ENCODE data around the gene TRAPPC8. TPM values are rescaled to one million over a fixed set of nuclear protein-coding genes. Genes with fewer than 3 reads are reported as not detected.
"Not testable (repeated sequence)": the region's sequence is repeated elsewhere in the genome, so short reads cannot be mapped to it uniquely, and the experiment has no call there.

Gene TRAPPC8
- polyA plus RNA-seq, 3 donors, result 7.7 to 18.4 (median 13.2) TPM

DNA sequence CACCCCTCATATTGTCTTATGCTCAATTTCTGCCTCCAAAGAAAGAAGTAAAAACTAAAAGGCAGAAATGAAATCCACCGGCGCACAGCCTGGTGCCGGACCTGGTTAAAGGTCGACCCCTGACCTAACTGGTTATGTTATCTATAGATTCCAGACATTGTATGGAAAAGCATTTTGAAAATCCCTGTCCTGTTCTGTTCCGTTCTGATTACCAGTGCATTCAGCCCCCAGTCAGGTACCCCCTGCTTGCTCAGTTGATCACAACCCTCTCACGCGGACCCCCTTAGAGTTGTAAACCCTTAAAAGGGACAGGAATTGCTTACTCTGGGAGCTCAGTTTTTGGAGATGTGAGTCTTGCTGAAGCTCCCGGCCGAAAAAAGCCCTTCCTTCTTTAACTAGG lies 5.4 kb upstream of the TRAPPC8 start:
- WGBS, 3 donors, result 93 to 95% (median 93%) methylated on average over 9 of the region's 9 CpGs
- not testable (repeated sequence) for H3K27ac ChIP-seq (ENCODE audit: low read depth, low read length)

DNA sequence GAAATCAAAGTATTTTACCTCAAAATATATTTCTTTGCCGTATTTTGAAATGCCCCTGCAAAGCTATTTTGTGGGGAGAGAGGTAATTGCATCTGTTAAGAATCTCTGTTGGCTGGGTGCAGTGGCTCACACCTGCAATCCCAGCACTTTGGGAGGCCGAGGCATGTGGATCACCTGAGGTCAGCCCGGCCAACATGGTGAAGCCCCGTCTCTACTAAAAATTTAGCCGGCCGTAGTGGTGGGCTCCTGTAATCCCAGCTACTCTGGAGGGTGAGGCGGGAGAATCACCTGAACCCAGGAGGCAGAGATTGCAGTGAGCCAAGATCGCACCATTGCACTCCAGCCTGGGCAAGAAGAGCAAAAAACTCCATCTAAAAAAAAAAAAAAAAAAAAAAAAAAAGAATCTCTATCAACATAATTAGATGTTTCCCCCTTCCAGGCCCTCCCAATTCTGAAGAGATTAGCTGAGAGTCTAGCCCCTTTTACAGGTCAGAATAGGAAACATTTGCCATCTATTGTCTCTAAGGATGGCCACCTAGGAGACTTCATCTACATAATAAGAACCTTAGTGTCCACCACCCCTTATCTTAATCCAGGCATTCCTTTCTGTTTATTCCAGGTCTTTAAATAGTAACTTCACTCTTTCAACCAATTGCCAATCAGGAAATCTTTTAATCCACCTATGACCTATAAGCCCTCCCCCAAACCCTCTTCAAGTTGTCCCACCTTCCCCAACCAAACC lies 3.5 kb upstream of the TRAPPC8 start:
- H3K27ac ChIP-seq (ENCODE audit: low read depth, low read length), result no peak overlapping the region
- WGBS, 3 donors, result 93 to 96% (median 96%) methylated on average over 8 of the region's 8 CpGs

DNA sequence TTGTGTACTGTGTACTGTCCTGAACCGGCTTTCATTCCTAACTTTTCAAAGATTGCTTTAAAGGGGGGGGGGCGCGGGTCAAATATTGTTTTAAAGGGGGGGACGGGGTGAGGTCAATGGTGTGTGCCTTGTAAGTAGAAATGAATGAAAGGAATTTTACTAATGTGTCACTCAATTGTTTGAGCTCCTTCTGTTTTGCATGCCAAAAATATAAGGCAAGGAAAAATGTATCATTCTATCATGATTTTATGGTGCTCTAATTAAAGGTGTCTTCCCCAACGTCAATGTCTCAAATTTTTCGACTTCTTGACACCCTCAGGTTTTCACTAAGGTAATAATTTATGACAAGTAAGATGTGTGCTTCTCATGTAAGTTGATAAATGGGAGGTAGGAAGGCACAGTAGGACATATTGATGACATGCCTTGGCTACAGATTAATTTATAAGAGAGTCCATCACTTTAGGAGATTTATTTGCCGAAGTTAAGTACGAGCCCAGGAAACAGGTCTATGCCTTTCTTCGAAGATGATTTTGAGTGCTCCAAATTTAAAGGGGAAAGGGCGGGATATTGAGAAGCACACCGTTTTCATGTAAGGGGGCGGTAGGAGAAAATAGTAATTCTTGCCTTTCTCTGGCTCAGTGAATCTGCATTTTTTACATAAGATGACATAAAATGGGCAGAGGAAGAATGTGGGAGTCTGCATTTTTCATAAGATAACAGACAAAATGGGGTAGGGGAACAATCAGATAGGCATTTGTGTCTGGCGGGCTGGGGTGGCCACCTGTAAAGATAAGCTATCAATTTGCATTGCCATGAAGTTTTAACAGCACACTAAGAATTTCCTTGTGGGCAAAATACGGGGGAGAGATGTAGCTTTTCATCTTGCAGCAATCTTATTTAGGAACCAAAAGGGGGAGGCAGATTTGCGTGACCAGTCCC lies 1.2 kb upstream of the TRAPPC8 start:
- H3K27ac ChIP-seq (ENCODE audit: low read depth, low read length), result no peak overlapping the region
- 11 to 14% (median 12%) methylated on average over 15 of the region's 15 CpGs for WGBS, 3 donors

DNA sequence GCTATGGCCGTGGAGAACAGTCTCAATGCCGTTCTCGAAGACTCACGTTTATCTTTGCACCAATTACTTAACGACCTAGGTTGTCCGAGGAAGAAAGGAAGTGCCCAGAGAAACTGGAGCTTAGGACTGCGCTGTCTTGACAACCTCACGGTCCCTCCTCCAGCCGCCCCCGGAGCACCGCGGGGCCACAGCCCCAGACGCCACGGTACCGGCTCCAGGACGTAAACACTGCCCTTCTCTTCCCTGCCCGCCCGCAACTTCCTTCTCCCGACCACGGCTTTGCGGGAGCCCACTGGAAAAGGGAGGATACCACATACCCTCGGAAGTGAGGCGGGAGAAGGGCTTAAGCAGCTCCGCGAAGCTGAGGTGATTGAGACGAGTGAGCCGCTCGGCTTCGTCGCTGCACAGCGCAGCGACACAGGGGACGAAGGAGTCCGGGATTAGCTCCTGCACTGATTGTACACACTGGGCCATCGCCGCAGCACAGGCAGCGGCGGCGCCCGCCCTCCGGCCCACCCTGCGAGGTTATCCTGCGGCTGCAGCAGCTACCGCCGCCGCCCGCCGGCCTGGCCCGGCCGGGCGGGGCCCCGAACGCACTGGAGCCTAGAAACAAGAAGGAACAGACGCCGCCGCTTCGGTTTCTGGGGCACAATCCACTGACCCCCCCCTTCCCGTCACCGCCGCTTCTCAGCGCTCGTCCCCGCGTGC lies 483 bp downstream of the TRAPPC8 start:
- no peak overlapping the region for H3K27ac ChIP-seq (ENCODE audit: low read depth, low read length)
- 0% methylated on average over 61 to 64 of the region's 64 CpGs for WGBS, 3 donors

DNA sequence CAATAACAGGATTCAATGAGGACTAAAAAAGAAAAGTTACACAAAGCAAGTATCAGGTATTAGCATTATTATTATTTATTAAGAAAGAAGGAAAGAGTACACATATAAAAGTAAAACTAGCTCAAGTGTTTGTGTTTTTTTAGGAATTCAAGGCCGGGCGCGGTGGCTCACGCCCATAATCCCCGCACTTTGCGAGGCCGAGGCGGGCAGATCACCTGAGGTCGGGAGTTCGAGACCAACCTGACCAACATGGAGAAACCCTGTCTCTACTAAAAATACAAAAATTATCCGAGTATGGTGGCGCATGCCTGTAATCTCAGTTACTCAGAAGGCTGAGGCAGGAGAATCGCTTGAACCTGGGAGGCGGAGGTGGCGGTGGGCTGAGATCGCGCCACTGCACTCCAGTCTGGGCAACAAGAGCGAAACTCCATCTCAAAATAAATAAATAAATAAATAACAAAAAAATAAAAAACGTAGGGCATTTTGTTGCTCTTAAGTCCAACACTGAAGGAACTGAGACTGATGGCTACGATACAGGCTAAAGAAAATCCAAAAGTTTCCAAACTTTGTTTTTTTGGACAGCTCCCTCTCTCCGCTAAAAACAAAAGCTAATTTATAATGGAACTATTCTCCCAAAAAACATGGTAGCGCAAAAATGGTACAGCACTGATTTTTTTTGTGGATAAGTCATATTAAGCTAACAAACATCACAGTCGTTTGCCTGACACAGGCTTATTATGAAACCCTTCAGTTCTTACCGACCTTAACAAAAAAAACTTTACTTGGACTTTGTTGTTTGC lies 1.7 kb downstream of the TRAPPC8 start:
- no peak overlapping the region for H3K27ac ChIP-seq (ENCODE audit: low read depth, low read length)
- WGBS, 3 donors, result 82 to 89% (median 86%) methylated on average over 24 of the region's 24 CpGs

DNA sequence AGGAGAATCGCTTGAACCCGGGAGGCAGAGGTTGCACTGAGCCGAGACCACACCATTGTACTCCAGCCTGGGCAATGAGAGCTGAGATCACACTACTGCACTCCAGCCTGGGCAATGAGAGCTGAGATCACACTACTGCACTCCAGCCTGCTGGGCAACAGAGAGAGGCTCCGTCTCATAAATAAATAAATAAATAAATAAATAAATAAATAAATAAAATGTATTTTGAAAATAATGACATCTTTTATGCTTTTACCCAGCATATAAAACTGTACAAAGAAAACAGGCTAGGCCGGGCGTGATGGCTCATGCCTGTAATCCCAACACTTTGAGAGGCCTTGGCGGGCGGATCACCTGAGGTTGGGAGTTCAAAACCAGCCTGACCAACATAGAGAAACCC lies 8.2 kb downstream of the TRAPPC8 start:
- 93 to 98% (median 98%) methylated on average over 8 of the region's 8 CpGs for WGBS, 3 donors
- not testable (repeated sequence) for H3K27ac ChIP-seq (ENCODE audit: low read depth, low read length)

DNA sequence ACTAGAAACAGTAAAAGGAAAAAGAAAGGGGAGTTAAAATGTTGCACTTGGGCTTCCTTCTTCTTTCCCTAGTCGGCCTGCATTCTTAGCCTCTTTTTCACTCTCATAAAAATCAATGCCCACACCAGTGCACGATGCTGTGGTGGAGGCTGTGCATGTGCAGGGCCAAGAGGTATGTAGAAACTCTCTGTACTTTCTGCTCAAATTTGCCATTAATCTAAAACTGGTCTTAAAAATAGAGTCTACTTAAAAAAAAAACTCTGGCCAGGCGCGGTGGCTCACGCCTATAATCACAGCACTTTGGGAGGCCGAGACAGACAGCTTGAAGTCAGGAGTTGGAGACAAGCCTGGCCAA lies 11.1 kb downstream of the TRAPPC8 start:
- 69 to 89% (median 88%) methylated on average over 6 of the region's 6 CpGs for WGBS, 3 donors
- H3K27ac ChIP-seq (ENCODE audit: low read depth, low read length), result no peak overlapping the region

DNA sequence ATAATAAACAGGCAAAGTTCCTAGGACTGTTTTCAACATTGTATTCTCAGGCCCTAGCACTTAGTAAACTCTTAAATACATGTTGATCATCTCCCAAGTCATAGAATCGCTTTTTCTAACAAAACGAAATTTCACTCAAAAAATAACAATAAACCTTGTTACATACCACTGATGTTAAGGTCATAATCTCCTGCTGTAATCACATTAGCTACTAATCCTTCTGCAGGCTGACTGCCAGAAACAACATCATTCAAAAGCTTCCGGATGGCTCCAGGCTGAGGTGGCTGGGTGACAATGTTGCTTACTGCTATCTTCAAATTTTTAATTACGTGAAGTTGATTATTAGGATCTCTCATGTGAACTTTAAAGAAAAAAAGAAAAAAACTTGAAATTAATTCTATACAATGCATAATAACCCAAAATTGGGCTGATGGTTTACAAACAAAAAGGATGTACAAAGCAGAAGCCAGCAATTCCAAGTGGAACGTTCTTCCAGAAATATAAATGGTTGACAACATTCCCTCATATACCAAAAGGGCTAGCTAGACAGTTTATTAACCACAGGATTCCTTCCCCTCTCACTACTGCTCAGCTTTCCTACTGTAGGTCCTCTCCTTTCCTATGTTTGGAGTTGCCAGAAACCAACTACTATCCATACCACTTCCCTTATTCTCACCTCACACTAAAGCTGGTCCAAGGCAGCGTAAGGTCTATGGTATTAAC lies 11.6 kb downstream of the TRAPPC8 start:
- WGBS, 3 donors, result 57 to 79% (median 77%) methylated on average over 6 of the region's 6 CpGs
- H3K27ac ChIP-seq (ENCODE audit: low read depth, low read length), result no peak overlapping the region

DNA sequence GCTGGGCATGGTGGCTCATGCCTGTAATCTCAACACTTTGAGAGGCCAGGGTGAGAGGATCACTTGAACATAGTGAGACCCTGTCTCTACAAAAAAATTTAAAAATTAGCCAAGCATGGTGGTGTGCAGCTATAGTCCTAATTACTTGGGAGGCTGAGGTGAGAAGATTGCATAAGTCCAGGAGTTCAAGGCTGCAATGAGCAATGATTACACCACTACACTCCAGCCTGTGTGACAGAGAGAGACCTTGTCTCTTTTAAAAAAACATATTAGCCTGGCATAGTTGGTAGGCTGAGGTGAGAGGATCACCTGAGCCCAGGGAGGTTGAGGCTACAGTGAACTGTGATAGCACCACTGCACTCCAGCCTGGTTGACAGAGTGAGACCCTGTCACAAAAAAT lies 13.7 kb downstream of the TRAPPC8 start:
- no peak overlapping the region for H3K27ac ChIP-seq (ENCODE audit: low read depth, low read length)

DNA sequence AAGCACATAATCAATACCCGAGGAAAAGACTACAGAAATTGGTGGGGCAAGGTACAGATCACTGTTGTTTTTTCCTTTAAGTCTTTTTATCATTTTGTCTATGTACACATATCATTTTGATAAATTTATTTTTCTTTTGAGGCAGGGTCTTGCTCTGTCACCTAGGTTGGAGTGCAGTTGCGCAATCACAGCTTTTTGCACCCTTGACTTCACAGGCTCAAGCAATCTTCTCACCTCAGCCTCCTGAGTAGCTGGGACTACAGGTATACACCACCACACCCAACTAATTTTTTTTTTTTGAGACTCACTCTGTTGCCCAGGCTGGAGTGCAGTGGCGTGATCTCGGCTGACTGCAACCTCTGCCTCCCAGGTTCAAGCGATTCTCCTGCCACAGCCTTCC lies 15.9 kb downstream of the TRAPPC8 start:
- WGBS, 3 donors, result 93 to 99% (median 98%) methylated on average over 5 of the region's 5 CpGs
- H3K27ac ChIP-seq (ENCODE audit: low read depth, low read length), result not testable (repeated sequence)

DNA sequence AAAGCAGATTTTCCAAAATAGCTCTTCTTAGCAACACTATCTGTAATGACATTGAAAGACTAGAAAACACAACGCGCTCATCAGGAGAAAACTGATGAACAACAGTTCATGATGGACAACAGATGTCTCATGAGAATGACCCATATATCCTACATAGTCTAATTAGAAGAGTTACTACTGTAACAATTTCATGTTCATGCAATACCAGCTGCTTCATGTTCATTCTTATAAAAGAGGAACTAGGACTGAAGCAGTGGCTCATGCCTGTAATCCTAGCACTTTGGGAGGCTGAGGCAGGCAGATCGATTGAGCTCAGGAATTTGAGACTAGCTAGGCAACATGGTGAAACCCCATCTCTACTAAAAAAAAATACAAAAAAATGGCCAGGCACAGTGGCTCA lies 22.7 kb downstream of the TRAPPC8 start:
- H3K27ac ChIP-seq (ENCODE audit: low read depth, low read length), result no peak overlapping the region
- 94 to 97% (median 96%) methylated on average over 3 of the region's 3 CpGs for WGBS, 3 donors

DNA sequence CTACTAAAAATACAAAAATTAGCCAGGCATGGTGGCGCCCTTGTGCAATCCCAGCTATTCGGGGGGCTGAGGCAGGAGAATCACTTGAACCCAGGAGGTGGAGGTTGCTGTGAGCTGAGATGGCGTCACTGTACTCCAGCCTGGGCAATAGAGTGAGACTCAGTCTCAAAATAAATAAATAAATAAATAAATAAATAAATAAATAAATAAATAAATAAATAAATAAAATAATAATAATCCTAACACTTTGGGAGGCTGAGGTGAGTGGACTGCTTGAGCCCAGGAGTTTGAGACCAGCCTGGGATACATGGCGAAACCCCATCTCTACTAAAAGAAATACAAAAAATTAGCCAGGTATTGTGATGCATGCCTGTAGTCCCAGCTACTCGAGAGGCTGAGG lies 23.6 kb downstream of the TRAPPC8 start:
- WGBS, 3 donors, result 96 to 98% (median 98%) methylated on average over 5 of the region's 5 CpGs

DNA sequence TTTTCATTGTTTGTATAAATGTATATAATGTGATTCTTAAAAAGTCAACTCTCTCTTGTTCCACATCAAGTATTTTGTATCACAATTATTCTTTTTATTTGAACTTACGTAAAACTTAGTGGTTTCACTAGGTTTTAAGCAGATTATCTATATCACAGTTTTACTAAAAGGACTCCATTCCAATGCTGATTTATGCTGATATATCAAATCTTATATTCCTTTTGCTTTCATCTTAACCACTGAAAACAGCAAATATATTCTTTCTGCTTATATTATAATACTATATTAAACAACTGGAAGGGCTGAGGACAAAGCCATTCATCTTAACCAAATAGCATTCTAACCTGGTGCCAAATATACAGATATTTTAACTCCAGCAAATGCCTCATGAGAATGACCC lies 24.2 kb downstream of the TRAPPC8 start:
- 98 to 100% (median 100%) methylated on average over 1 of the region's 1 CpG for WGBS, 3 donors

More for the DNA sequence above, 23.6 kb downstream of the TRAPPC8 start:
- H3K27ac ChIP-seq (ENCODE audit: low read depth, low read length), result not testable (repeated sequence)

DNA sequence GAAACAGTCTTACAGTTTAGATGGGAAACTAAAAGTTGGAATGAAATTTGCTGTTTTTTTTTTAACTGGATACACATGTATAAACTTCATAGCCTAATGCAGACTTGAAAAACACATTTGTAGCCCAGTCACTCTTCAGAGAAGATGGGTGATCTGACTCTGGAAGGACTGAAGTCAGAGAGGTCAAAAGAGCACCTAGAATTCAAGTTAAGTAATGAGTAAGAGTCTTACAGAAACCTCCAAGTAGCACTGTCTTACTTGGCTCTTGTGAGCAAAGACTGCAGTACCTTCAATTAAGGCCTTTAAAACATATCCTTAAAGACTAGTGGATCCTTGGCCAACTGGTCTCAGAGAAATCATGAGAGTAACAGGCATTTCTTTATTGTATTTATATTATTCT lies 41.9 kb downstream of the TRAPPC8 start:
- no peak overlapping the region for H3K27ac ChIP-seq (ENCODE audit: low read depth, low read length)

More for the DNA sequence above, 24.2 kb downstream of the TRAPPC8 start:
- no peak overlapping the region for H3K27ac ChIP-seq (ENCODE audit: low read depth, low read length)

DNA sequence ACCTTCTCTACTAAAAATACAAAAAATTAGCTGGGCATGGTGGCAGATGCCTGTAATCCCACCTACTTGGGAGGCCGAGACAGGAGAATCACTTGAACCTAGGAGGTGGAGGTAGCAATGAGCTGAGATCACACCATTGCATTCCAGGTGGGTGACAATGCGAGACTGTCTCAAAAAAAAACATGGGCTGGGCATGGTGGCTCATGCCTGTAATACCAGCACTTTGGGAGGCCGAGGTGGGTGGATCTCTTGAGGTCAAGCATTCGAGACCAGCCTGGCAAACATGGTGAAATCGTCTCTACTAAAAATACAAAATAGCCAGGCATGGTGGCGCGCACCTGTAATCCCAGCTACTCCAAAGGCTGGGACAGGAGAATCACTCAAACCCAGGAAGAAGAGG lies 43.2 kb downstream of the TRAPPC8 start:
- 93 to 98% (median 97%) methylated on average over 7 of the region's 7 CpGs for WGBS, 3 donors
- H3K27ac ChIP-seq (ENCODE audit: low read depth, low read length), result not testable (repeated sequence)

DNA sequence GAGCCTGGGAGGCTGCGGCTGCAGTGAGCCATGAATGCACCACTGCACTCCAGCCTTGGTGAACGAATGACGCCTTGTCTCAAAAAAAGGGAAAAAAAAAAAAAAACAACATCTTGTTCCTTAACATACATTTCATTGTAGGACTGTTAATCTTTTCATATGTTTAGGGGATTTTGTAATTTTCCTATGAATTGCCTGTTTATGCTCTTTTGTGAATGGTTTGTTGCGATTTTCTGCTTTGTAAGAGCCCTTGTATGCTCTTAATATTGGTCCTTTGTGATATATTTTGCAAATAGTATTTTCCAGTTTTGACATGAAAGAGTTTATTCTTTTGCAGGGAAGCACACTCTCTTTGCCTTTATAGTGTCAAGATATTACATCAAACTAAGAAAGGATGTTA lies 50.0 kb downstream of the TRAPPC8 start:
- 97 to 98% (median 97%) methylated on average over 4 of the region's 4 CpGs for WGBS, 3 donors
- no peak overlapping the region for H3K27ac ChIP-seq (ENCODE audit: low read depth, low read length)

DNA sequence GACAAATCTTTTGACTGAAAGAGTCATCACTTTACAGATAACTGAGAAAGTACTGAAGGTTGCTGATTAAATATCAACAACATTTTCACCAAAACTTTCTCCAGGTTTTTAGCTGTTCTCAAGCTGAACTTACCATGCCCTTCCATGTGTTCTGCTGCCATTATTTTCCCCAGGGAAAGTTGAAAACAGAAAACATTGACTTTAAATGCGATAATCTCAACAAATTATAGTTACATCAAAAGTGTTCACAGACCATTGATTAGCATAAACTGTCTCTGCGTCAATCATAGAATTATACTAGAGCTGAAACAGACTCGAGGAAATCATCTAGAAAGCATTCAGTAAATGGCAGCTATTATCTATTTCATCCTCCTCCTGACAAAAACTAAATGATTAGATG lies 51.4 kb downstream of the TRAPPC8 start:
- no peak overlapping the region for H3K27ac ChIP-seq (ENCODE audit: low read depth, low read length)
- WGBS, 3 donors, result 93 to 97% (median 97%) methylated on average over 3 of the region's 3 CpGs

DNA sequence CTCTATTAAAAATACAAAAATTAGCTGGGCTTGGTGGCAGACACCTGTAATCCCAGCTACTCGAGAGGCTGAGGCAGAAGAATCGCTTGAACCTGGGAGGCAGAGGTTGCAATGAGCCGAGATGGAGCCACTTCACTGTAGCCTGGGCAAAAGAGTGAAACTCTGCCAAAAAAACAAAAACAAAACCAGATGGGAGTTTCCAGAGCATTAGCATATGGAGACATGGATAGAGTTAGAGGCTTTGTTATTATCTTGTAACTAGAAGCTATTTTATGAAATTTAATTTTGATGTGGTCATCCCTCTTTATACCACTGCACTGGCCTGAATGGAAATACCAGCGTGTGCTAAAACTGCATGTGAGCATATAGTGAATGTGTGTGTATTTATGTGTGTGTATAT lies 58.9 kb downstream of the TRAPPC8 start:
- WGBS, 3 donors, result 96 to 97% (median 96%) methylated on average over 4 of the region's 4 CpGs
- H3K27ac ChIP-seq (ENCODE audit: low read depth, low read length), result no peak overlapping the region
